Muscle layer of duodenum (tissue), 2 donors: ENCODE data around the gene SPAG8.

ENCODE experiments used
- H3K27ac ChIP-seq: one replicate; pipeline ENCODE4 v1.7.0; 2013; ENCODE audit warnings: mild to moderate bottlenecking, low read length
- H3K27me3 ChIP-seq: one replicate; pipeline ENCODE4 v1.7.0; 2013; ENCODE audit warnings: low read depth, mild to moderate bottlenecking, control low read depth, low read length
- H3K36me3 ChIP-seq, 2 donors: one replicate each; pipeline ENCODE4 v1.7.0; 2013; ENCODE audit warnings: low read length in 2 of 2, control low read depth in 1 of 2, mild to moderate bottlenecking in 1 of 2; ENCODE audit not compliant: insufficient read depth in 2 of 2, control insufficient read depth in 1 of 2
- H3K4me1 ChIP-seq, 2 donors: one replicate each; pipeline ENCODE4 v1.7.0; 2013; ENCODE audit warnings: low read length in 2 of 2, mild to moderate bottlenecking in 2 of 2, control low read depth in 1 of 2, moderate library complexity in 1 of 2; ENCODE audit not compliant: insufficient read depth in 2 of 2, control insufficient read depth in 1 of 2
- H3K4me3 ChIP-seq, 2 donors: one replicate each; pipeline ENCODE4 v1.7.0; 2013; ENCODE audit warnings: low read length in 2 of 2, low read depth in 1 of 2, mild to moderate bottlenecking in 1 of 2
- H3K9me3 ChIP-seq, 2 donors: one replicate each; pipeline ENCODE4 v1.7.0; 2013; ENCODE audit warnings: low read length in 2 of 2, control low read depth in 1 of 2, mild to moderate bottlenecking in 1 of 2; ENCODE audit not compliant: control insufficient read depth in 1 of 2
- donor health status: healthy.

SPAG8 gene

GRCh38 chr9:35763803-35764202 is 48.3 kb downstream of the SPAG8 start:
- Histone ChIP-seq H3K9me3 (no peaks in the 10 kb centered on the region), H3K27ac (no peak overlapping the region), H3K4me3 (no peak overlapping the region), H3K4me1 (no peaks in the 10 kb centered on the region), H3K36me3 (no peaks in the 10 kb centered on the region), H3K27me3 (no peaks in the 10 kb centered on the region)

- Histone ChIP-seq H3K27ac (no peak overlapping the region), H3K4me1 (peaks cover 0 to 2% of the 10 kb centered on the region in 2 donors), H3K36me3 (no peaks in the 10 kb centered on the region), H3K9me3 (no peaks in the 10 kb centered on the region), H3K27me3 (no peaks in the 10 kb centered on the region), H3K4me3 (no peak overlapping the region)
These were observed 48.9 kb downstream of the SPAG8 start for GRCh38 chr9:35763181-35763580.

GRCh38 chr9:35760651-35761050 is 51.4 kb downstream of the SPAG8 start:
- no peaks in the 10 kb centered on the region for H3K27me3 ChIP-seq
- H3K4me3 ChIP-seq: no peak overlapping the region
- peaks cover 5 to 13% of the 10 kb centered on the region in 2 donors for H3K4me1 ChIP-seq
- no peaks in the 10 kb centered on the region for H3K36me3 ChIP-seq
- no peak overlapping the region for H3K27ac ChIP-seq
- H3K9me3 ChIP-seq: no peaks in the 10 kb centered on the region

- peaks cover 5 to 13% of the 10 kb centered on the region in 2 donors for H3K4me1 ChIP-seq
- H3K9me3 ChIP-seq: no peaks in the 10 kb centered on the region
- H3K36me3 ChIP-seq: no peaks in the 10 kb centered on the region
- no peak overlapping the region for H3K4me3 ChIP-seq
- H3K27me3 ChIP-seq: no peaks in the 10 kb centered on the region
- H3K27ac ChIP-seq: no peak overlapping the region
These were observed 52.3 kb downstream of the SPAG8 start for GRCh38 chr9:35759795-35760194.
